ENCODE data around the gene SLC5A4.

DNA sequence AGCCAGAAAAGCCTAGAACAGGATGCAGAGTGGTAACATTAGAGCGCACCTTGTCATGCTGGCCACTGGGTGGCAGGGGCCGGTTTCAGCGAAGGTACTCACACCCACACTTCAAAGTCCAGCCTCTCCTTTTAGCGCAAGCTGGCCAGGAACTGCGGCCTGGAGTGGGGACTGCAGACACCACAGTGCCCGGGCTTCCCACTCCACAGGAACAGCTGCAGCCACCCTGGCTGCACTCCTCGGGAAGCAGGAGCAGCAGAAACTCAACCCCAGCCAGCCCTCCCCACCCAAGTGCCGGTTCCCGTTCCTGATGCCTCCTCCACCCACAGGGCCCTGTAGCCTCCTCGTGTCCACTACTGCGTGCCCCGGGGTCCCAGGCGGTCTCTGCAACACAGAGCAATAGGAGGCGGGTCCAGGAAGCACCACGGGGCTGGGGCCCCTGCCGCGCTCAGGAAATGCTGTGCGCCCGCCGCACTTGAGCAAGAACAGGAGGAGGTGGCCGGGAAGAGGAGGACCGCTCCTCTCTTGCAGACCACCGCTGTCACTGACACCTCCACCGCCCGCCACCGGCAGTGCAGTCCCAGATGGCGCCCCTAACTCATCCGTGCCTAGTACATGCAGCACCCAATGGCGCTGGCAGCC lies 52.5 kb downstream of the SLC5A4 start:
- TF ChIP-seq, protein P1, sequence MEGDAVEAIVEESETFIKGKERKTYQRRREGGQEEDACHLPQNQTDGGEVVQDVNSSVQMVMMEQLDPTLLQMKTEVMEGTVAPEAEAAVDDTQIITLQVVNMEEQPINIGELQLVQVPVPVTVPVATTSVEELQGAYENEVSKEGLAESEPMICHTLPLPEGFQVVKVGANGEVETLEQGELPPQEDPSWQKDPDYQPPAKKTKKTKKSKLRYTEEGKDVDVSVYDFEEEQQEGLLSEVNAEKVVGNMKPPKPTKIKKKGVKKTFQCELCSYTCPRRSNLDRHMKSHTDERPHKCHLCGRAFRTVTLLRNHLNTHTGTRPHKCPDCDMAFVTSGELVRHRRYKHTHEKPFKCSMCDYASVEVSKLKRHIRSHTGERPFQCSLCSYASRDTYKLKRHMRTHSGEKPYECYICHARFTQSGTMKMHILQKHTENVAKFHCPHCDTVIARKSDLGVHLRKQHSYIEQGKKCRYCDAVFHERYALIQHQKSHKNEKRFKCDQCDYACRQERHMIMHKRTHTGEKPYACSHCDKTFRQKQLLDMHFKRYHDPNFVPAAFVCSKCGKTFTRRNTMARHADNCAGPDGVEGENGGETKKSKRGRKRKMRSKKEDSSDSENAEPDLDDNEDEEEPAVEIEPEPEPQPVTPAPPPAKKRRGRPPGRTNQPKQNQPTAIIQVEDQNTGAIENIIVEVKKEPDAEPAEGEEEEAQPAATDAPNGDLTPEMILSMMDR (IDR thresholded peaks at IDR 0.05), result peak in 2 of 3 donors; percentile 18 to 50
- TF ChIP-seq POLR2A (IDR thresholded peaks at IDR 0.05) (no peak), POLR2AphosphoS5 (IDR thresholded peaks at IDR 0.05) (no peak)
